ENCODE measurements around the gene PLPP6.
A peak's percentile ranks its signal among the peaks of the same experiment; 100 is the strongest.
"Not testable (repeated sequence)": the region's sequence is repeated elsewhere in the genome, so short reads cannot be mapped to it uniquely, and the experiment has no call there.

Gene PLPP6

DNA sequence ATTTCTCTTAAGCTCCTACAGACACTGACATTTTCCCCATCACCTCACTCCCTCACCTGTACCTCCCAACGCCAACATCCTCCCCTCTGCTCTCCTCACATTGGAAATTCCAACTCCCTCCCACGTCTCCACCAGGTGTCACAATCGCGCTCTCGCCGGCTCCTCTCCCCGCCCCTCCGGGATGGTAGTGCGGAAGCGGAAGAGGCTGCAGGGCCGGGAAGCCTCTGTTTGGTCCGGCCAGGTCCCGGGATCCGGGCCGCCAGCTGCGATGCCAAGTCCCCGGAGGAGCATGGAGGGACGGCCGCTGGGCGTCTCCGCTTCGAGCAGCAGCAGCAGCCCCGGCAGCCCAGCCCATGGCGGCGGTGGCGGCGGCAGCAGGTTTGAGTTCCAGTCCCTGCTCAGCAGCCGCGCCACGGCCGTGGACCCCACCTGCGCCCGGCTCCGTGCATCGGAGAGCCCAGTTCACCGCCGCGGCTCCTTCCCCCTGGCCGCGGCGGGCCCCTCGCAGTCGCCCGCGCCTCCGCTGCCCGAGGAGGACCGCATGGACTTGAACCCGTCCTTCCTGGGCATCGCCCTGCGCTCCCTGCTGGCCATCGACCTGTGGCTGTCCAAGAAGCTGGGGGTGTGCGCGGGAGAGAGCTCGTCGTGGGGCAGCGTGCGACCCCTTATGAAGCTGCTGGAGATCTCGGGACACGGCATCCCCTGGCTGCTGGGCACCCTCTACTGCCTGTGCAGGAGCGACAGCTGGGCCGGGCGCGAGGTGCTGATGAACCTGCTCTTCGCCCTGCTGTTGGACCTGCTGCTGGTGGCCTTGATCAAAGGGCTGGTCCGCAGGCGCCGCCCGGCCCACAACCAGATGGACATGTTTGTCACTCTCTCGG lies at the start of gene PLPP6:
Gene PLPP6, plus strand, starts transcription at position 187 of the 881 bp plus-strand sequence. Its CDS starts 82 bp downstream, at position 269.
- DNase-seq = peak; percentile 49

- DNase-seq = no peak
These were observed 47.5 kb upstream of the PLPP6 start for GRCh38 chr9:4614627-4615026.

DNA sequence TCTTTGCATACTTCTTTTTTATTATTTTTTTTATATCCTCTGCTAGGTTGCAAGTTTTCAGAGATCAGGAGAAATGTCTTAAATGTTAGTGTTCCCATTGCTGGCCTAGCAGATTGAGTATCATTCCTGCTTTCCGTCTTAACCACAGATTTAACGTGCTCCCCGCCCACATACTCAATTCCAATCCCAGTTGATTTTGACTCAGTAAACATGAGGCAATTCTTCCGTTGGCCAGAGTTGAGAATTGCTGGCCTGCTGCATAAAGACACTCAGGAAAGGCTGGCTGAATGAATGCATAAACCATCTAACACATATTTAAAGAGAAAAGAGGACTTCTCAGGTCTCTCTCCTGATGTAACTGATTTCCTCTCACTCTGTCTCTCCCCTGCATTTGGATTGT lies 46.8 kb upstream of the PLPP6 start:
- no peak for DNase-seq

DNA sequence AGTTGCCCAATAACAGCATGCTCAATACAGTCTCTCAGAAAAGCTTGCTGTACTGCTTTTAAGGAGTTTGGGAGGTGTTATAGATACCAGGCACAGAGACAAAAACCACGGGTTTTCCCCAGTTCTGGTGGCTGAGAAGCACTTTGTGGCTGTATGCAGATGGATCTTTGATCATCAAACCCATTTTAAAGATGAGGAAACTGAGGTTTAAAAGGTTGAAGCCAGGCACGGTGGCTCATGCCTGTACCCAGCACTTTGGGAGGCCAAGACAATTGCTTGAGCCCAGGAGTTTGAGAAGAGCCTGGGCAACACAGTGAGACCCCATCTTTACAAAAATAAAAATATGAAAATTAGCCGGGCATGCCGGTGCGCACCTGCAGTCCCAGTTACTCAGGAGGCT lies 46.3 kb upstream of the PLPP6 start:
- no peak for DNase-seq

DNA sequence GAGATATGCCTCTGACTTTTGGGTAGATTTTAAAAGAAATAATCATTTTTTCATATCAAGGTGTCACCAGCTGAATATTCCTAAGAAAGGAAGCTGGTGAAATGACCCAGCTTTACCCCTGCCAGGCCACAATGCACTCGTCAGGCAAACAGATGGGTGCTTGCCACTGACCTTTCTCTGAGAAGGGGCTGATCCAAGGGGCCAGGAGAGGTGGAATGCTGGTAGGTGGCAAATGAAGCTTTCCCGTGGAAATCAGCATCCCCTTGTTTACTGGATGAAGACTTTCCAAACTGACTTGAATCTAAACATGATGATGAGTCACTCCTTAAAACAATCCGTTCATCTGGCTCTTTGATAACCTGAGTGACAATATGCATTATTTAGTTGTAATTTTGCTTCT lies 44.3 kb upstream of the PLPP6 start:
- DNase-seq = no peak

- no peak for DNase-seq
These were observed 43.4 kb upstream of the PLPP6 start for GRCh38 chr9:4618700-4619099.

- DNase-seq = no peak
These were observed 41.9 kb upstream of the PLPP6 start for GRCh38 chr9:4620057-4620765.

GRCh38 chr9:4620881-4621555 lies 41.1 kb upstream of the PLPP6 start:
- DNase-seq = no peak

DNA sequence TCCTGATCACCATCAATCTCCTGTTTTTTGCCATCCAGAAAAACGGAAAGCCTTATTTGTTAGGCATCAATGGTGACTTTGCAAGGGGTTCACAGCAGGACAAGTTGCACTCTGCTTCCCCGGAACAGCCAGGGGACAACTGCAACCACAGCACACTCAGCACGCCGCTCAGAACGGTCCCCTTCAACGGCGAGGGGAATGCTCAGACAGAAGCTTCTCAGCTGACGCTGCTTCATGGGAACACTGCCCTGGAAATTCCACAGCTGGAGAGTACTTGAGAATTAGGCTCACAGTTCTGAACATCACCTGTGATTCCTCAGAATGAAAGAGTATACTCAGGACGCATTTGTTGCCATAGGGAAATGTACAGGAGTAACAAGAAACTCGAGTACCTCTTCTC lies 40.1 kb upstream of the PLPP6 start:
- no peak for DNase-seq

GRCh38 chr9:4630836-4631235 lies 31.3 kb upstream of the PLPP6 start:
- no peak for DNase-seq

- DNase-seq = no peak
These were observed 23.1 kb upstream of the PLPP6 start for GRCh38 chr9:4638968-4639367.

DNA sequence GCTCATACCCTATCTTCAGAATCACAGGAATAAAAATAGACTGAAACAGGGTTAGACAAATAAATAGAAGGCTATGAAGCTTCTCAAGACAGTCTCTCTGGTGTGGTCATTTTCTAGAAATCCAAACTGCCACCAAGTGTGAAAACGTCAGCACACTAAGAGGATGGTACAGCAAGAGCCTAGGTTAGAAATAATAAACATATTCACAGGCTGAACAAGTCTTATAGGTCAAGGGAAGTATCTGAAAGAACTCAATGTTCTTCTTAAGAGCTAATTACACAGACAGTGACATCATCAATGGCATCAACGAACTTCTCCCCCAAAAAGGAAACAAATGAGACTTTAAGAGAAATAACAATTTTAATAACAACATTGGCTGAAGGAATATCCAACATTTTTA lies 22.7 kb upstream of the PLPP6 start:
- no peak for DNase-seq

- no peak for DNase-seq
These were observed 22.1 kb upstream of the PLPP6 start for GRCh38 chr9:4640027-4640426.

- DNase-seq = no peak
These were observed 19.7 kb upstream of the PLPP6 start for GRCh38 chr9:4642351-4642750.

GRCh38 chr9:4654084-4654483 lies 8.0 kb upstream of the PLPP6 start:
- DNase-seq = no peak

DNA sequence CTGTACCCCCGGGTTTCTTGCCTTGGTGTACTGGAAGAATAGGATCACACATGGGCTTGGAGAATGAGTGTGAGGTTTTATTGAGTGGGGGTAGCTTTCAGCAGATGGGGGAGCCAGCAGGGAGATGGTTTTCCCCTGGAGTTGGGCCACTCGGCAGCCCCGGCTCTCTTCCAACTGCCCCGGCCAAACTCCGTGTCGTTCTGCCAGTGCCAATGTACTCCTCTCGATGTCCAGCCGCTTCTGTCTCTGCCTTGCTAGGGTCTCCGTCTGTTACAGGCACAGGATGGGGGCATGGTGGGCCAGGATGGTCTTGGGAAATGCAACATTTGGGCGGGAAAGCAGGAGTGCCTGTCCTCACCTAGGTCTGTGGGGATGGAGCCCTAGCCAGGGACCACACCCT lies 7.6 kb upstream of the PLPP6 start:
- DNase-seq = no peak

DNA sequence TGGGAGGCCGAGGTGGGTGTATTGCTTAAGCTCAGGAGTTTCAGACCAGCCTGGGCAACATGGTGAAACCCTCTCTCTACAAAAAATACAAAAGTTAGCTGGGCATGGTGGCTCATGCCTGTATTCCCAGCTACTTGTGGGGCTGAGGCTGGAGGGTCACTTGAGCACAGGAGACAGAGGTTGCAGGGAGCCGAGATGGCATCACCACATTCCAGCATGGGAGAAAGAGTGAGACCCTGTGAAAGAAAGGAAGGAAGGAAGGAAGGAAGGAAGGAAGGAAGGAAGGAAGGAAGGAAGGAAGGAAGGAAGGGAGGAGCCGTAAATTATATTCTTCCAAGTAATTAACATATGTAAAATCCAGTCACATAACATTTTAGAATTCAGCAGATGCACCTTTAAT lies 5.9 kb upstream of the PLPP6 start:
- DNase-seq = not testable (repeated sequence)

GRCh38 chr9:4656621-4657020 lies 5.5 kb upstream of the PLPP6 start:
- no peak for DNase-seq

DNA sequence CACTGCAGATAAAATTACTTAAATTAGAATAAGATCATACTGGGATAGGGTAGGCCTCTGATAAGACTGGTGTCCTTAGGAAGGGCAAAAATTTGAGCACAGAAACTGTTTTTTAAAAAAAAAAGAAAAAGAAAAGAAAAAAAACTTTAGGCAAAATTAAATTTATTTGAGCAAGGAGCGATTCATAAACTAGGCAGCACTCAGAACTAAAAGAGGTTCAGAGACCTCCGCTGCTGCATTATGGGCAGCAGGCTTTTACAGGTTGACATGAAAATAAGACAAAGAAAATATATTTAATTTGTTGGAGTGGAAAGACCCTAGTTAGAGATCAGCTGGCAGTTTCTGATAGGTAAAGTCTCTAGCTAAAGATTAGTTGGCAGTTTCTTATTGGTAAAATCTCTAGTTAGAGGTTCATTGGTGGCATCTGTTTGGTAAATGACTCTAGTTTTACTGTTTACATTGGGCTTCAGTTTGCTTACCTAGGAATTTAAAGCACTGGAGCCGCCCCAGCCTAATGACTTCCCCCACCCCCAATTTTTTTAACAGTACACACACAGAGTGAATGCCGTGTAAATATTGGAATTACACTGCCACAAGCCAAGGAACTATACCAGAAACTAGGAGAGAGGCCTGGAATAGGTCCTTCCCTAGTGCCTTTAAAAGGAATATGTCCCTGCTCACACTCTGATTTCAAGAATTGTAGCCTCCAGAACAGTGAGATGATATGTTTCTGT lies 4.5 kb upstream of the PLPP6 start:
- no peak for DNase-seq

DNA sequence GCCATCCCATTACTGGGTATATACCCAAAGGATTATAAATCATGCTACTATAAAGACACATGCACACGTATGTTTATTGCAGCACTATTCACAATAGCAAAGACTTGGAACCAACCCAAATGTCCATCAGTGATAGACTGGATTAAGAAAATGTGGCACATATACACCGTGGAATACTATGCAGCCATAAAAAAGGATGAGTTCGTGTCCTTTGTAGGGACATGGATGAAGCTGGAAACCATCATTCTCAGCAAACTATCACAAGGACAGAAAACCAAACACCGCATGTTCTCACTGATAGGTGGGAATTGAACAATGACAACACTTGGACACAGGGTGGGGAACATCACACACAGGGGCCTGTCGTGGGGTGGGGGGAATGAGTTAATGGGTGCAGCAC lies 1.4 kb upstream of the PLPP6 start:
- not testable (repeated sequence) for DNase-seq

DNA sequence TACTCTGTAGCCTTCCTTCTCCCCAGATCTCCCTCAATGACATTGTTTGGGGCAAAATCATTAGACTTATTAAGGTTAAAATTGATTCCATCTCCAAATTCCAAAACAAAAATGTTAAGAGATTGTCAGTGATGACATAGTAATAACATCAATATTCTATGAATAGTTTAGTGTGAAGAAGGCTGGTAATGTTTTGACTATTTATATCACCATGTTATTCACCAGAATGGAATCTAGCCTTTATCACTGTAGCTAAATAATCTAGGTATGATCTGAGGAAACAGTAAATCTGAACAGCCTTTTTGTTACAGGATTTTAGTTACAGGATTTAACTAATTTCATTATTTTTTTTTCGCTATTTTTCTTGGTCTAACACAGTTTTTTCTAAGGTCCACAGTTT lies 929 bp upstream of the PLPP6 start:
- DNase-seq = no peak

DNA sequence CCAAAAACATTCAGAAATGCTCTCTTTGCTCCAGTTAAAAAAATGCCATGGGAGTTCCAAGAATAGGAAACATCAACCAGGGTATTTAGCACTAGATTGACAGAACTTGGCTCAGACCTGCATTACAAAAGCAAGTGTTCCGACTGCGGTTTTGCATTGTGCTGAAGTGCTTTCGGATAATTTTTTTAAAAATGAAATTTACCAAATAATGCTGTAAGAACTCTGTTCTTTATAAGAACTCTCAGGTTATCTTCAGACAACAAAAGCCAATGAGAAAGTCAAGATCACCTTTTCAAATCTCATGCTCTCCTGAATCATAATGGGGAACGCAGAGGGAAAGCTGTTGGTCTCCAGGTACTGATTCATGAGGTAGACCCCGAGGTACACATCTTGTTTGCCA lies 483 bp upstream of the PLPP6 start:
- no peak for DNase-seq
